GM12878 (cell line): ENCODE data around the gene RAP1GAP2. TPM values are rescaled to one million over a fixed set of nuclear protein-coding genes. Genes with fewer than 3 reads are reported as not detected.

Experiments
- ATAC-seq: fragments of 200-7000 bp; cut with Tn5 transposase; 3 replicates; pipeline ENCODE4 v1.9.1; 2020; ENCODE audit warnings: mild to moderate bottlenecking, moderate library complexity
- BruUV-seq: library from RNA; stranded (reverse); fragments of 400-500 nt; replicated peaks from 2 replicates; lab custom pipeline; 2021; lab: Mats Ljungman, UMichigan
- CTCF ChIA-PET: fragments of 300-600 bp; sonication (Branson Sonifier 250); formaldehyde crosslinking; extraction: SDS; loops from one replicate; lab custom pipeline; 2021; ENCODE audit warnings: inconsistent platforms; lab: Yijun Ruan, JAX
- POLR2A ChIA-PET: fragments of 350-600 bp; formaldehyde crosslinking; extraction: SDS; loops from one replicate; lab custom pipeline; 2021; ENCODE audit warnings: inconsistent platforms; lab: Charles Lee
- RAD21 ChIA-PET: fragments of 300-600 bp; sonication (Branson Sonifier 250); formaldehyde crosslinking; loops from one replicate; lab custom pipeline; 2023; ENCODE audit warnings: antibody characterized with exemption; ENCODE audit not compliant: unreplicated experiment; lab: Charles Lee
- SMC1A ChIA-PET: fragments of 300-600 bp; sonication (Branson Sonifier 250); formaldehyde crosslinking; loops from one replicate; lab custom pipeline; 2023; ENCODE audit not compliant: unreplicated experiment, uncharacterized antibody; lab: Charles Lee
- DNase-seq: peaks from one replicate; pipeline ENCODE4 v3.0.0-alpha.2; 2011; ENCODE audit warnings: low read depth, low spot score
- FAIRE-seq: peaks from 3 replicates; lab custom pipeline; 2011; peaks lifted over from hg19 to GRCh38; lab: Jason Lieb, UNC
- H2AFZ ChIP-seq: 2 replicates; pipeline ENCODE4 v1.6.0; 2011; ENCODE audit warnings: low read depth, low read length, control low read depth; ENCODE audit not compliant: control insufficient read depth
- H3K27ac ChIP-seq: 2 replicates; pipeline ENCODE4 v1.5.1; 2011; ENCODE audit warnings: control low read depth; ENCODE audit not compliant: control insufficient read depth, insufficient read depth
- H3K27me3 ChIP-seq, 2 experiments: replicated peaks in 1 of 2; 2 replicates each; pipeline versions ENCODE4 v1.6.0 to v1.6.1; 2011; ENCODE audit warnings: low read length in 1 of 2; ENCODE audit not compliant: control insufficient read depth in 2 of 2, insufficient read depth in 2 of 2
- H3K36me3 ChIP-seq, 2 experiments: 2 replicates each; pipeline ENCODE4 v1.5.1; 2011; ENCODE audit warnings: low read length in 1 of 2; ENCODE audit not compliant: control insufficient read depth in 2 of 2, insufficient read depth in 2 of 2
- H3K4me1 ChIP-seq: 2 replicates; pipeline ENCODE4 v1.6.1; 2011; ENCODE audit warnings: mild to moderate bottlenecking, low read length, moderate library complexity, mixed read lengths; ENCODE audit not compliant: control insufficient read depth, insufficient read depth
- H3K4me2 ChIP-seq: 2 replicates; pipeline ENCODE4 v1.6.0; 2011; ENCODE audit warnings: control low read depth; ENCODE audit not compliant: control insufficient read depth, insufficient read depth
- H3K4me3 ChIP-seq: fragments of 200-600 bp; sonication (generic); 2 replicates; pipeline ENCODE4 v1.5.1; 2016
- H3K79me2 ChIP-seq: 2 replicates; pipeline ENCODE4 v1.6.0; 2011; ENCODE audit warnings: low read length; ENCODE audit not compliant: control insufficient read depth, insufficient read depth
- H3K9ac ChIP-seq: 2 replicates; pipeline ENCODE4 v1.8.0; 2011; ENCODE audit warnings: low read length, control low read depth, mixed read lengths; ENCODE audit not compliant: control insufficient read depth, insufficient read depth
- H3K9me3 ChIP-seq: replicated peaks from 3 replicates; pipeline ENCODE4 v1.5.1; 2011; ENCODE audit warnings: mild to moderate bottlenecking, low read length; ENCODE audit not compliant: control insufficient read depth, insufficient read depth
- H4K20me1 ChIP-seq: 2 replicates; pipeline ENCODE4 v1.6.0; 2011; ENCODE audit not compliant: control insufficient read depth, insufficient read depth
- BCL3 ChIP-seq: IDR thresholded peaks from 2 replicates; pipeline ENCODE4 v1.6.1; 2011; ENCODE audit warnings: borderline replicate concordance, low read depth, mild to moderate bottlenecking, moderate library complexity, low read length; ENCODE audit not compliant: insufficient read depth, poor library complexity, severe bottlenecking
- BRCA1 ChIP-seq: IDR thresholded peaks from 2 replicates; pipeline ENCODE4 v1.6.1; 2011; ENCODE audit warnings: low read depth, low read length, improper control_type of control experiment
- DPF2 ChIP-seq: fragments of 450-650 bp; IDR thresholded peaks from 2 replicates; pipeline ENCODE4 v1.6.1; 2017; ENCODE audit warnings: mild to moderate bottlenecking
- EED ChIP-seq: sonication (generic); IDR thresholded peaks from 2 replicates; pipeline ENCODE4 v1.6.1; 2016; ENCODE audit warnings: antibody characterized with exemption, low read depth
- EGR1 ChIP-seq, 2 experiments: IDR thresholded peaks; 1 replicate in 1 of 2; 2 replicates in 1 of 2; pipeline ENCODE4 v1.6.1; 2011 to 2012; ENCODE audit warnings: low read depth in 2 of 2, low read length in 2 of 2, borderline replicate concordance in 1 of 2, mild to moderate bottlenecking in 1 of 2, moderate library complexity in 1 of 2
- ETV6 ChIP-seq, 2 experiments: fragments of 450-650 bp in 1 of 2; IDR thresholded peaks in 1 of 2; conservative IDR thresholded peaks in 1 of 2; 2 replicates each; pipeline ENCODE4 v1.6.1; 2014; ENCODE audit warnings: antibody characterized with exemption in 1 of 2, borderline replicate concordance in 1 of 2, low read depth in 1 of 2, mild to moderate bottlenecking in 1 of 2, moderate library complexity in 1 of 2
- POU2F2 ChIP-seq: IDR thresholded peaks from 3 replicates; pipeline ENCODE4 v1.6.1; 2011; ENCODE audit warnings: low read depth, mild to moderate bottlenecking, low read length, borderline replicate concordance
- PRDM15 ChIP-seq: fragments of 450-650 bp; formaldehyde crosslinking; IDR thresholded peaks from 2 replicates; pipeline ENCODE4 v1.4.0; 2020; ENCODE audit warnings: mild to moderate bottlenecking, moderate library complexity
- SUPT20H ChIP-seq: IDR thresholded peaks from 2 replicates; pipeline ENCODE4 v1.6.1; 2011; ENCODE audit warnings: low read depth, mild to moderate bottlenecking, low read length, moderate library complexity, borderline replicate concordance; ENCODE audit not compliant: control insufficient read depth
- TCF7 ChIP-seq: IDR thresholded peaks from 2 replicates; pipeline ENCODE4 v1.6.1; 2014; ENCODE audit warnings: antibody characterized with exemption, borderline replicate concordance
- USF2 ChIP-seq: IDR thresholded peaks from 2 replicates; pipeline ENCODE4 v1.6.1; 2011; ENCODE audit warnings: low read depth, low read length, improper control_type of control experiment, borderline replicate concordance
- ZNF24 ChIP-seq: fragments of 450-650 bp; IDR thresholded peaks from 2 replicates; pipeline ENCODE4 v1.6.1; 2017; ENCODE audit warnings: antibody characterized with exemption, mild to moderate bottlenecking
- WGBS: methylation state at CpG from one replicate; pipeline ENCODE4 v1.1.6; 2016; ENCODE audit warnings: low lambda C conversion rate; ENCODE audit not compliant: insufficient replicate concordance, insufficient coverage; ENCODE audit errors: missing lambda C conversion rate; 5-methylcytosine and 5-hydroxymethylcytosine counted together
- in situ Hi-C: fragments of 300-500 bp; cut with MboI; formaldehyde crosslinking; loops from 9 replicates; pipeline ENCODE4 v1.14.3; 2018; ENCODE audit warnings: mixed read lengths
- intact Hi-C: fragments of 100-400 bp; cut with micrococcal nuclease; formaldehyde crosslinking; loops from one replicate; pipeline ENCODE4 v1.14.2; 2022; ENCODE audit not compliant: unreplicated experiment
- polyA plus RNA-seq, 11 experiments: library from polyadenylated mRNA; depleted of rRNA in 4 of 11; unstranded in 6 of 11; stranded (reverse) in 5 of 11; fragments of >200 nt; fragmentation: Nextera tagmentation in 4 of 11; fragmentation: Illumina TruSeq in 1 of 11; extraction: Ambion mirVana in 4 of 11; extraction: Trizol in 1 of 11; gene quantifications; 1 replicate in 1 of 11; 2 replicates in 10 of 11; pipeline versions ENCODE4 v1.2.1 to v1.2.3, GENCODE V29; 2011 to 2016; ENCODE audit warnings: inconsistent platforms in 2 of 11, missing spikeins in 2 of 11, low read depth in 1 of 11
- total RNA-seq, 4 experiments: library from RNA; depleted of rRNA in 3 of 4; stranded (reverse); fragments of >200 nt in 3 of 4; fragmentation: Illumina TruSeq in 1 of 4; extraction: Trizol in 1 of 4; gene quantifications; 2 replicates each; pipeline versions ENCODE4 v1.2.1 to v1.2.3, GENCODE V29; 2013 to 2021

RAP1GAP2 gene
- total and polyA plus RNA-seq, 10 of the 15 experiments (the other 5 are each of a cell fraction or from before 2014, with no cell fraction given), result 0.03 to 0.95 (median 0.49) TPM; not detected in 2

GRCh38 chr17:2860883-2861282 lies 64.6 kb downstream of the RAP1GAP2 start (continued):
- TF ChIP-seq SUPT20H (no peak), BRCA1 (no peak), ZNF24 (no peak), EED (no peak), ETV6 (conservative IDR thresholded peaks at IDR 0.05 in 1 of 2, IDR thresholded peaks at IDR 0.05 in 1 of 2; ENCODE audit: borderline replicate concordance in 1 of 2, low read depth in 1 of 2) (no peak), TCF7 (no peak), USF2 (no peak)

GRCh38 chr17:2862197-2862596 lies 66.0 kb downstream of the RAP1GAP2 start:
- DNase-seq (no peak), ATAC-seq (no peak), FAIRE-seq (no peak)
- ChIA-PET RAD21 (interaction anchor here (0.6 kb wide), 1 partner anchor 548 kb away, joined by 3 read pairs; no protein-coding TSS in a partner anchor), CTCF (interaction anchor here (1.1 kb wide), 1 partner anchor 14 kb away, joined by 4 read pairs; no protein-coding TSS in a partner anchor), POLR2A (interaction anchor here (0.6 kb wide), 1 partner anchor 25 kb away, joined by 4 read pairs; no protein-coding TSS in a partner anchor), SMC1A (no interaction called here)
- Histone ChIP-seq H3K4me1 (no peaks in the 10 kb centered on the region), H3K79me2 (no peaks in the 10 kb centered on the region), H3K9me3 (no peaks in the 10 kb centered on the region), H3K4me2 (no peak overlapping the region), H3K4me3 (no peak overlapping the region), H3K27me3 (no peaks in the 10 kb centered on the region; a peak in 2 of 4 replicates), H3K36me3 (no peaks in the 10 kb centered on the region), H2AFZ (no peak overlapping the region), H3K9ac (no peak overlapping the region), H4K20me1 (no peaks in the 10 kb centered on the region; the same call in 1 of the 2 replicates), H3K27ac (no peak overlapping the region)
- intact Hi-C loops, result no loop called here
- in situ Hi-C loops, result no loop called here
- 53% methylated on average over 8 of the region's 8 CpGs for WGBS
- no TSS peak for BruUV-seq
- TF ChIP-seq DPF2, result no peak
- no peak for TF ChIP-seq PRDM15 (CRISPR knock-in tag)
- no peak for TF ChIP-seq BCL3
- TF ChIP-seq POU2F2, result no peak
- no peak for TF ChIP-seq EGR1 (IDR thresholded peaks at IDR 0.05; ENCODE audit: borderline replicate concordance in 1 of 2, low read depth in 2 of 2, low read length in 2 of 2)
